Measurements from ENCODE around the gene ELF4. TPM values are rescaled to one million over a fixed set of nuclear protein-coding genes. Genes with fewer than 3 reads are reported as not detected.

The ELF4 gene
- total and polyA plus RNA-seq, 9 of the 15 experiments (the other 6 are each of a cell fraction or from before 2014, with no cell fraction given) = 5.9 to 55.8 (median 25.2) TPM

GRCh38 chrX:130120746-130121504 lies 10.6 kb upstream of the ELF4 start (continued):
- 0 out of 4 replicates have a peak, but pooled peaks of 1 of the 2 experiments have one; percentile 21 for TF ChIP-seq SRF (CRISPR knock-in tag; IDR thresholded peaks at IDR 0.05)
- TF ChIP-seq CSDE1 (IDR thresholded peaks at IDR 0.05) = no peak
- no peak for TF ChIP-seq SRSF7 (optimal IDR thresholded peaks at IDR 0.05; ENCODE audit: low read depth, low read length)
- TF ChIP-seq ARID1B (IDR thresholded peaks at IDR 0.05) = peak; percentile 49; the same call in 1 of the 2 replicates
- peak; percentile 92 for TF ChIP-seq POLR2G (IDR thresholded peaks at IDR 0.05; ENCODE audit: low read depth, low read length)
- TF ChIP-seq TCF7L2 (IDR thresholded peaks at IDR 0.05; ENCODE audit: low read depth, low read length) = no peak
- TF ChIP-seq C11orf30 (IDR thresholded peaks at IDR 0.05; ENCODE audit: low read depth) = peak; percentile 99
- peak; percentile 85 for TF ChIP-seq DPF2 (IDR thresholded peaks at IDR 0.05)
- TF ChIP-seq HNRNPL (IDR thresholded peaks at IDR 0.05; ENCODE audit: low read depth, low read length) = peak; percentile 82
- no peak for TF ChIP-seq ZNF324 (CRISPR knock-in tag; IDR thresholded peaks at IDR 0.05)
- peak in 1 of 2 experiments; percentile 44; a peak in 1 of 4 replicates for TF ChIP-seq NONO (IDR thresholded peaks at IDR 0.05; ENCODE audit: low read depth in 2 of 2, low read length in 1 of 2)
- no peak for TF ChIP-seq JUN (IDR thresholded peaks at IDR 0.05; ENCODE audit: borderline replicate concordance, low read depth, low read length)
- no peak for TF ChIP-seq JUN (CRISPR knock-in tag; IDR thresholded peaks at IDR 0.05; ENCODE audit: borderline replicate concordance)
- TF ChIP-seq, protein P1, sequence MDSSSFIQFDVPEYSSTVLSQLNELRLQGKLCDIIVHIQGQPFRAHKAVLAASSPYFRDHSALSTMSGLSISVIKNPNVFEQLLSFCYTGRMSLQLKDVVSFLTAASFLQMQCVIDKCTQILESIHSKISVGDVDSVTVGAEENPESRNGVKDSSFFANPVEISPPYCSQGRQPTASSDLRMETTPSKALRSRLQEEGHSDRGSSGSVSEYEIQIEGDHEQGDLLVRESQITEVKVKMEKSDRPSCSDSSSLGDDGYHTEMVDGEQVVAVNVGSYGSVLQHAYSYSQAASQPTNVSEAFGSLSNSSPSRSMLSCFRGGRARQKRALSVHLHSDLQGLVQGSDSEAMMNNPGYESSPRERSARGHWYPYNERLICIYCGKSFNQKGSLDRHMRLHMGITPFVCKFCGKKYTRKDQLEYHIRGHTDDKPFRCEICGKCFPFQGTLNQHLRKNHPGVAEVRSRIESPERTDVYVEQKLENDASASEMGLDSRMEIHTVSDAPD (CRISPR knock-in tag; IDR thresholded peaks at IDR 0.05) = no peak
- no peak; the same call in 1 of the 2 replicates for TF ChIP-seq GABPA (tag; conservative IDR thresholded peaks at IDR 0.05; ENCODE audit: low read depth)
- no peak for TF ChIP-seq NFATC3 (IDR thresholded peaks at IDR 0.05)
- no peak for TF ChIP-seq SMAD1 (IDR thresholded peaks at IDR 0.05; ENCODE audit: low read depth, low read length, partially characterized antibody)
- no peak for TF ChIP-seq NCOA6 (IDR thresholded peaks at IDR 0.05)
- TF ChIP-seq ETS1 (conservative IDR thresholded peaks at IDR 0.05; ENCODE audit: control insufficient read depth, low read depth, low read length) = no peak
- peak; percentile 91 for TF ChIP-seq RBFOX2 (IDR thresholded peaks at IDR 0.05; ENCODE audit: low read depth, low read length)
- TF ChIP-seq GATAD2B (IDR thresholded peaks at IDR 0.05; ENCODE audit: borderline replicate concordance) = 0 out of 2 replicates have a peak, but pooled peaks have one; percentile 18
- TF ChIP-seq CBX1 (IDR thresholded peaks at IDR 0.05; ENCODE audit: low read depth) = 0 out of 2 replicates have a peak, but pooled peaks have one; percentile 50
- TF ChIP-seq YY1 (IDR thresholded peaks at IDR 0.05; ENCODE audit: borderline replicate concordance in 1 of 3, control insufficient read depth in 1 of 3, extremely low read depth in 1 of 3, insufficient read depth in 3 of 3, insufficient read length in 1 of 3, insufficient replicate concordance in 2 of 3, low read depth in 1 of 3, low read length in 2 of 3) = peak in 1 of 3 experiments; percentile 26
- no peak for TF ChIP-seq THRA (IDR thresholded peaks at IDR 0.05)
- peak; percentile 92 for TF ChIP-seq ZFX (CRISPR knock-in tag; IDR thresholded peaks at IDR 0.05)

Measured in K562 (cell line).